Dermis microvascular lymphatic vessel endothelial cell (primary cell): ENCODE results near the gene DNAH8. TPM values are rescaled to one million over a fixed set of nuclear protein-coding genes. Genes with fewer than 3 reads are reported as not detected.
A peak's percentile ranks its signal among the peaks of the same experiment; 100 is the strongest.
"Not testable (repeated sequence)": the region's sequence is repeated elsewhere in the genome, so short reads cannot be mapped to it uniquely, and the experiment has no call there.

ENCODE experiments used
- DNase-seq, 2 donors: peaks; one replicate each; pipeline versions ENCODE4 v3.0.0 to v3.0.0-alpha.2; 2010; ENCODE audit warnings: low read depth in 2 of 2
- total RNA-seq: library from RNA; depleted of rRNA; stranded (reverse); fragments of >200 nt; gene quantifications from 2 replicates; pipeline ENCODE4 v1.2.1, GENCODE V29; 2014

The DNAH8 gene
- total RNA-seq, 1 donor from 2014 or later: not detected

DNA sequence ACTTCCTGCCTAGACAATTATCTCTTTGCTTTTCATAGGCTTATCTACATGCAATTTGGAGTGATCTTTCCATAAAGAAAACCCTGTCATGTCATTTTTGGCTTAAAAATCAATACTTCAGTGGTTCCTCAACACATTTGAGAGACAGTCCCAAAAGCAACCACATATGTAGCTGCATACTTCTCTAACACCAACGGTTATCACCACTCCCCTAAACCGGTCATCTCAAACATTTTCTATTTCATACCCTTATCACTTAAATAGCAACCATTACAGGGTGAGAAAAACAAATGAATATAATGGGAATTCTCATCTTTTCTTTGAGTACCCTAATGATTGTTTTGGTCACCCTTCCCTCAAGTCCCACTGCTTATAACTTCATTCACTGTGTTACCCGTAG, 17.3 kb upstream of the DNAH8 start:
- DNase-seq: no peak

- DNase-seq: not testable (repeated sequence)
These were observed 15.4 kb upstream of the DNAH8 start for GRCh38 chr6:38699702-38700101.

DNA sequence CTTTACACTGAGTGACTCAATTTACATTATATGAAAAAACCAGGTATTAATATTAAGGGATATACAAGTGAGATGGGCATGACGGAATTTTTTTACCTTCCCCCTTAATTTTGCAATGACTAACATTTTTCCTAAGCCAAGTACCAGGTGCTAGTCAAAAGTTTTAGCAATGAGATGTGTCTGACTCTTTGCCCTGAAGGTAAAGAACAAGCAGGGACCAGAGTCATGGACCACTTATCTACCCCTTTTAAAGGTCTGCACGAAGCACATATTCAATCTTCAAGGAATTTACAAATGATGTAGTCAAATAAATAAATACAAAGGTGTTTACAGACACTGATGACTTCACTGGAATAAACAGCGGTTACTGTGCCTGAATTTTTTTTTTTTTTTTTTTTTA, 13.6 kb upstream of the DNAH8 start:
- no peak for DNase-seq

- DNase-seq: peak; percentile 97 to 99
These were observed 12.3 kb upstream of the DNAH8 start, which contains the start of gene GLO1 for GRCh38 chr6:38702558-38703397. Gene GLO1 (minus strand): TSS chr6:38703145. CDS start chr6:38703054, 91 bp downstream.

DNA sequence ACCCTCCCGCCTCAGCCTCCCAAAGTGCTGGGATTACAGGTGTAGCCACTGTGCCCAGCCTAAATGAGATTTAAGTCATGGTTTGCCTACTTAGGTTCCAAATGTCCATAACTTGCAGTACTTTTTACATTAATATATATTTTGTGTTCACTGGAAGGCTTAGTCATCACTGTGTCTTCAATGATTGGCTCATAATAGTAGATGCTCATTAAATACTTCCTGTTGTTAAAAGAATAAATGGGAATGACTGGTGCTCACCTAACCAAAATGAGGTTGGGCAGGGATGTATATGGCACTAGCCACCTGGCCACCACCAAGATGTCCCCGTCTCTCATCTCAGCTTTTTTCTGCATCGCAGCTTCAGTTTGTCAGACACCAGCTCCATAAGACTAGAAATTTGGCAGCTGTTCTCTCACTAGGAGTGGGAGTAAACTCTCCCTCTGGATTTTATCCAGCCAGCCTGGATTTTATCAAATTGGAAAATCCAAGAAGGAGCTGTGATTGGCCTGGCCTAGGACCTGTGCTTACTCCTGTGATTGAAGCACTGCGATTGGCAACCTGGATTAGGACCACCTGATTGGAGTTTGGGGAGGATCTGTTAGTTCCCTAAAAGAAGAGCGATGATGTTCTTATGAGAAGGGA, 11.0 kb upstream of the DNAH8 start:
- no peak for DNase-seq

DNA sequence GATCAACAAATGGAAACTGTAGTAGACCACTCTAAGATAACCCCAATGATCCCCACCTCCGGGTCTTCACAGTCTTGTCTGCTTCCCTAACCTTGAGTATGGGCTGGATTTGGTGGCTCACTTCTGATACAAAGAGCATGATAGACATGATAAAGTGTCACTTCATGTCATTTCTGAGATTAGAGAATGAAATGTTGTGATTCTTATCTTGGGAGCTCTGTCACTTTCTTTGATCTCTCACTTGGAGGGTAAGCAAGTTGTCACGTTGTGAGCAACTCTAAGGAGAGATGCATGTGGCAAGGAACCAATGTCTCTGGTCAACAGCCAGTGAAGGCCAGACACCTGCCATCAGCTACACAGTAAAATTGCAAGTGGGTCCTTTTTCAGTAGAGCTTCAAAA, 9.2 kb upstream of the DNAH8 start:
- DNase-seq: no peak

DNA sequence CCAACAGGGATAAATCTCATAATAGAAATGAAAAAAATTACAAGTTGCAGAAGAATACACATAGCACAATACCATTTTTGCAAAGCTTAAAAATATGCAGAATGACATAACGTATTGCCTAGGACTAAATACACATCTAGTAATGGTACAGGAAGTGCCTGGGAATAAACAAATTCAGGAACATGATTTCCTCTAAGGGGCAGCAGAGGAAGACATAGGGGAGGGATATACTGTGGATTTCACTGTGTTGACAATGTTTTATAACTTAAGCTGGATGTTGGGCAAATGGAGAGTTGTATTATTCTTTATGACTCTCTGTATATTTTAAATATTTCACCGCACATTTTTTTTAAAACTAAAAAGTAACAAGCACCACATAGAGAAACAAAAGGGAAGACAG, 6.6 kb upstream of the DNAH8 start:
- DNase-seq: peak in 1 of 2 donors; percentile 62

- peak in 1 of 2 donors; percentile 10 for DNase-seq
These were observed 1.3 kb upstream of the DNAH8 start for GRCh38 chr6:38713812-38714211.

- peak in 1 of 2 donors; percentile 23 for DNase-seq
These were observed 684 bp upstream of the DNAH8 start for GRCh38 chr6:38714239-38715015.

GRCh38 chr6:38716825-38717224, 1.7 kb downstream of the DNAH8 start:
- DNase-seq: no peak

GRCh38 chr6:38719358-38719757, 4.2 kb downstream of the DNAH8 start:
- DNase-seq: no peak

- DNase-seq: peak in 1 of 2 donors; percentile 29
These were observed 5.2 kb downstream of the DNAH8 start for GRCh38 chr6:38720295-38720694.

DNA sequence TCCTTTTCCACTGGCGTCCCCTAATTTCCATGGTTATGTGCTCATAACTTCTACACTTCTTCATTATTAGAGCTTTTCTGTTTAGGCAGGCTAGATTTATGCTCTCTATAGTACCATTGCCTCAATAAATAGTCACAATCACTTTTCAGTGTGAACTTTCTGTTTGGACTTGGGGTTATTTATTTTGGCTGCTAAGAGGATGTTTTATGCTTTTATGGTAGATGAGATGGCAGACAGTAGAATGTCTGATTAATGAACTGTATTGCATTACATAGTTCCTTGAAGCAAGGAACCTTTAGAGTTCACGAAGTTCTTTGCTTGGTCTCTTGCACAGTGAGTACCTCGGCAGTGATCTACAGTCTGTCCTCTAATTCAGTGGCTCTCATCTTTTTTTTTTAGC, 6.9 kb downstream of the DNAH8 start:
- no peak for DNase-seq

GRCh38 chr6:38722727-38723334, 7.7 kb downstream of the DNAH8 start:
- DNase-seq: no peak

DNA sequence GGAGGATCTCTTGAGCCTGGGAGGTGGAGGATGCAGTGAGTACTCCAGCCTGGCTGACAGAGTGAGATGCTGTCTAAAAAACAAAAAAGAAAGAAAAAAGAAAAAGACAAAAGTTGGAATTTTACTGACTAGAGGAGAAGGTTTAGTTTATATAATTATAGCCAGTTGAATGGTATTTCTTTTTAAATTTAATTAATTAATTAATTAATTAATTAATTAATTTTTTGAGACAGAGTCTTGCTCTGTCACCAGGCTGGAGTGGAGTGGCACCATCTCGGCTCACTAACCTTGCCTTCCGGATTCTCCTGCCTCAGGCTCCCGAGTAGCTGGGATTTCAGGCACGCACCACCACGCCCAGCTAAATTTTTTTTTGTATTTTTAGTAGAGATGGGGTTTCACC, 8.7 kb downstream of the DNAH8 start:
- DNase-seq: no peak

DNA sequence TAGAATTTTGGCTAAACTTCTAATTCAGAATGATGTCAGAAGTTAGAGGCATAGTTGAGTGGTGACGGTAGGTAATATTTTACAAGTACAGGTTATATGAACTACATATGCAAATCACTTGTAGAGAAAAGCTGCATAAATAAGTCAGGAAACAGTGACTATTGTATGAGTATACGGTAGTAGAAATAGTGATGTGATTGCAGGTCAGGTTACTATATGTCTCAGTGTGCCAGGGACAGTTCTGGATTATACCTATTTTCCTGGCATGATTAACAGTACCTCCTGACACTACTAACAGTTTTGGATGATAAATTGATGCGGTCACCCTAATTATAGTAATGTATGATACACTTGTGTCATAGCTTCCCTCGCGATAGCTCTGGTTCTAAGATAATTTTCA, 9.2 kb downstream of the DNAH8 start:
- no peak for DNase-seq

DNA sequence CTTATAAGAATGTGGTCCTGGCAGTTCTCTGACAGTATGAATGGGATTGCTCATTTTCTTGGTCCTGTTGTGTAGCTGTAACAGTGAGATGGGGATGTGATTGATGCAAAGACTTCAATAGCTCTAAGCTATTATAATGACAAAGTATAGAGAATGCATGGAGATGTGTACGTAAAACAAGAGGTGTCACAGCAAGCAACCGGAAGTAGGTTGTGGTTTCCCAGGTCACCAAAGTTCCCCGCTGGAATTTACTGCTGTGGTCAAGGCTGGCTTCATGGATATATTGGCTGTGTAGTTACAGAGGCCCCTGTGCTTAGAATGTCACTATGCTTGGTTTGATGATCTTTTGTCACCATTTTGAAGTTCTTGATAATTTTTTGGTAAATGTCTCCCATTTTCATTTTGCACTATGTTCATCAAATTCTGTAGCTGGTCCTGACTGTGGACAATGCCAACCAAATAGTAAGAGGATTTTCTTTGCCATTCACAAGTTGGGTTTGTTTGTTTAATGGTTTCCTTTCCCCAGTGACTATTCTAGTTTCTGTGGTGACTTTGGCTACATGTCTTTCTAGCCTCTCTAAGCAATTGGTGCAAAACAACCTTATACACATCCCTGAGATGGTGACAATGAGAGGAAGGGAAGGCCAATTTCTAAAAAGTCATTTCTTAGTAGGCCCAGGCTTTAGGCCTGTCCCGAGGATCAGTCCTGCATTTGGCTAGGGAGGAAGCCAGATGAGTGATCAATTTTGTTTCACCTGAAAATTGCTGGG, 10.5 kb downstream of the DNAH8 start:
- DNase-seq: no peak

DNA sequence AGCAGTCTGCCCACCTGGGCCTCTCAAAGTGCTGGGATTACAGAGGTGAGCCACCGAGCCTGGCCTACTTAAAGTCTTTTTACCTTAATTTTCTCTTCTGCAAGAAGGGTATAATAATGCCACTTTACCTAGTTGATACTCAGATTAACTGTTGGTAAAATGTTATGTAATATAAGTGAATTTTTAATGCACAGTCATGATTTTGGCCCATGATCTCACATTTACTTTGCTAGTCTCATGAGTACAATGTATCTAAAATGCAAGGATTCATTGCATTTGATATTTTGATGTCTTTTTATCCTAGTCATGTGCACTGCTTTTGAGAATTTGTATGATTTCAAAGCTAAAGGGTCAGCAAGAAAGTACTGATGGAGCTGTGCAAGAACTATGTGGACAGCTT, 13.1 kb downstream of the DNAH8 start:
- DNase-seq: no peak

GRCh38 chr6:38730140-38730862, 15.2 kb downstream of the DNAH8 start:
- no peak for DNase-seq

DNA sequence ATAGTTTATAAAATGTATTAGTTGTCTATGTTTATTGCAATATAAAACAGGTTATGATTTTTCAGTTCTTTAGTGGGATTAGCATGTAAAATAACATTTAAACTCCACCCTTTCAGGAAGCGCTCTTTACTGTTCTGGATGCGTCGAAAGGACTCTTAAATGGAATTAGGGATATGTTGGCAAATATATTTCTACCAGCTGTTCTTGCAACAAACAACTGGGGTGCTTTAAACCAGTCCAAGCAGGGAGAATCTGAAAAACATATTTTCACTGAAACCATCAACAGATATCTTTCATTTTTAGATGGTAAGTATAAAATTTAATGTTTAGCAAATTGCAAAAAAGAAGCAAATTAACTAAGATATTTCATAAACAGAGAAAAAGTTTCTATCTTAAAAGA, 21.8 kb downstream of the DNAH8 start:
- no peak for DNase-seq
